ENCODE data around the gene CCL24. TPM values are rescaled to one million over a fixed set of nuclear protein-coding genes. Genes with fewer than 3 reads are reported as not detected.
A peak's percentile ranks its signal among the peaks of the same experiment; 100 is the strongest.

CCL24 gene
- total and polyA plus RNA-seq, 10 donors, result 3.8 to 321 (median 85.1) TPM

DNA sequence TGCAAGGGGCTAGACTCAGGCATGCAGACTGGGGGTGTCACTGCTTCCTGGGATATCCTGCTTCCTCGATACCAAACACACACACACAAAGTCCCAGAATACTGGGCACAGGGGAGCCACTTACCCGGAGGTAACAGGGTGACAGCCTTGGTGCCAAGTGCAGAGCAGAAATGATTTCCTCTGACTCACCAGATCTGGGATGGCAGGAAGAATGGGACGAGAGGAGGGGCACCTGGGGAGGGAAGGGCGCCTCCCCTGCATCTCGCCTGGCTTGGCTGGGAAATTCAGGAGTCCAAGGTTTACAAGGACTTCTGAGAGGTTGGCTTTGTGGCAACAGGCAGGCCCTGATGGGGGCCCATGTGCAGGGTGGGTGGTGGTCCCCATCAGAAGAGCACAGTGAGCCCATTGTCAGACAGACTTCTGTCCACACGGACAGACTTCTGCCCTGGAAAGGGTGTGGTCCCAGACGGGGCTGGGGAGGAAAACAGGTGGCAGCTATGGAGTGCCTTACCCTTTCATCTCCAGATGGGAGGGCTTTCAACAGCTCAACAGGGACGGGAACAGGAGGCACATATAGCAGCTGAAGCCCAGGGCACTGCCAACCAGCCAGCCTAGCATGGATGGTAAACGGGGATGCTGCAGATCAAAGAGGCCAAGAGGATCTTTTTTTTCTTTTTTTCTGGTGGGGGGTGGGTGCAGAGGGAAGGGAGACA is 9.7 kb upstream of the CCL24 start:
- intact Hi-C loops (cut with DNase I; ENCODE audit: low total_unique reads), result no loop called here
- H3K4me1 ChIP-seq, result no peaks in the 10 kb centered on the region
- TF ChIP-seq POLR2A (IDR thresholded peaks at IDR 0.05) (no peak), POLR2AphosphoS5 (IDR thresholded peaks at IDR 0.05) (no peak)
- TF ChIP-seq, protein P1, sequence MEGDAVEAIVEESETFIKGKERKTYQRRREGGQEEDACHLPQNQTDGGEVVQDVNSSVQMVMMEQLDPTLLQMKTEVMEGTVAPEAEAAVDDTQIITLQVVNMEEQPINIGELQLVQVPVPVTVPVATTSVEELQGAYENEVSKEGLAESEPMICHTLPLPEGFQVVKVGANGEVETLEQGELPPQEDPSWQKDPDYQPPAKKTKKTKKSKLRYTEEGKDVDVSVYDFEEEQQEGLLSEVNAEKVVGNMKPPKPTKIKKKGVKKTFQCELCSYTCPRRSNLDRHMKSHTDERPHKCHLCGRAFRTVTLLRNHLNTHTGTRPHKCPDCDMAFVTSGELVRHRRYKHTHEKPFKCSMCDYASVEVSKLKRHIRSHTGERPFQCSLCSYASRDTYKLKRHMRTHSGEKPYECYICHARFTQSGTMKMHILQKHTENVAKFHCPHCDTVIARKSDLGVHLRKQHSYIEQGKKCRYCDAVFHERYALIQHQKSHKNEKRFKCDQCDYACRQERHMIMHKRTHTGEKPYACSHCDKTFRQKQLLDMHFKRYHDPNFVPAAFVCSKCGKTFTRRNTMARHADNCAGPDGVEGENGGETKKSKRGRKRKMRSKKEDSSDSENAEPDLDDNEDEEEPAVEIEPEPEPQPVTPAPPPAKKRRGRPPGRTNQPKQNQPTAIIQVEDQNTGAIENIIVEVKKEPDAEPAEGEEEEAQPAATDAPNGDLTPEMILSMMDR (IDR thresholded peaks at IDR 0.05 in 8 of 11, conservative IDR thresholded peaks at IDR 0.05 in 3 of 11), result no peak
- no peaks in the 10 kb centered on the region for H3K36me3 ChIP-seq
- WGBS, 5 donors, result 50 to 70% (median 64%) methylated on average over 7 to 9 of the region's 9 CpGs
- H3K4me3 ChIP-seq, result no peak overlapping the region
- H3K27me3 ChIP-seq (replicated peaks in 1 of 7), result peaks cover 0 to 4% (median 0%) of the 10 kb centered on the region in 7 donors
- H3K27ac ChIP-seq, result no peak overlapping the region
- no peak for DNase-seq
- H3K9me3 ChIP-seq, result no peaks in the 10 kb centered on the region

DNA sequence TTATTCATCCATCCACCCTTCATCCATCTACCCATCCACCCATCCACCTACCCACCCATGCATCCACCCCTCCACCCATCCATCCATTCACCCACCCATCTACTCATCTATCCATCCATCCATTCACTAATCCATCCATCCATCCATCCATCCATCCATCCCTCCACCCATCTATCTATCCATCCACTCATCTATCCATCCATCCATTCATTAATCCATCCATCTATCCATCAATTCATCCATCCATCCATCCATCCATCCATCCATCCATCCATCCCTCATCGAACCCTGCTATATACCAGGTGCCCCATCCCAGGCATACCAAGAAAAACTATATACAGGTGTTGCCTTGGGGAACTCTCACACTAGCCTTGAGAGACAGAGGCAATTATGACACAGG is 7.1 kb upstream of the CCL24 start:
- intact Hi-C loops (cut with DNase I; ENCODE audit: low total_unique reads), result no loop called here
- no peak for TF ChIP-seq POLR2A (IDR thresholded peaks at IDR 0.05)
- TF ChIP-seq, protein P1 (IDR thresholded peaks at IDR 0.05 in 8 of 11, conservative IDR thresholded peaks at IDR 0.05 in 3 of 11), result no peak
- no peak for TF ChIP-seq POLR2AphosphoS5 (IDR thresholded peaks at IDR 0.05)
- Histone ChIP-seq H3K27me3 (replicated peaks in 1 of 7) (peaks cover 0 to 4% (median 0%) of the 10 kb centered on the region in 7 donors), H3K4me3 (no peak overlapping the region), H3K27ac (no peak overlapping the region), H3K4me1 (no peaks in the 10 kb centered on the region), H3K36me3 (no peaks in the 10 kb centered on the region), H3K9me3 (no peaks in the 10 kb centered on the region)
- 74 to 96% (median 89%) methylated on average over 1 of the region's 1 CpG for WGBS, 5 donors
- no peak for DNase-seq

- Histone ChIP-seq H3K27me3 (replicated peaks in 1 of 7) (peaks cover 0 to 7% (median 0%) of the 10 kb centered on the region in 7 donors), H3K9me3 (no peaks in the 10 kb centered on the region), H3K27ac (peak overlapping the region in 3 of 8 donors; percentile 17 to 31 (median 28)), H3K36me3 (no peaks in the 10 kb centered on the region), H3K4me3 (no peak overlapping the region), H3K4me1 (no peaks in the 10 kb centered on the region)
- 53 to 72% (median 58%) methylated on average over 2 of the region's 2 CpGs for whole genome bisulfite sequencing, 5 donors
- no peak for DNase-seq
- TF ChIP-seq POLR2AphosphoS5 (IDR thresholded peaks at IDR 0.05), result no peak
- TF ChIP-seq POLR2A (IDR thresholded peaks at IDR 0.05), result no peak
- TF ChIP-seq, protein P1 (IDR thresholded peaks at IDR 0.05 in 8 of 11, conservative IDR thresholded peaks at IDR 0.05 in 3 of 11), result no peak
- intact Hi-C loops (cut with DNase I; ENCODE audit: low total_unique reads), result no loop called here
These were observed 6.1 kb upstream of the CCL24 start for GRCh38 chr7:75819711-75820110.

DNA sequence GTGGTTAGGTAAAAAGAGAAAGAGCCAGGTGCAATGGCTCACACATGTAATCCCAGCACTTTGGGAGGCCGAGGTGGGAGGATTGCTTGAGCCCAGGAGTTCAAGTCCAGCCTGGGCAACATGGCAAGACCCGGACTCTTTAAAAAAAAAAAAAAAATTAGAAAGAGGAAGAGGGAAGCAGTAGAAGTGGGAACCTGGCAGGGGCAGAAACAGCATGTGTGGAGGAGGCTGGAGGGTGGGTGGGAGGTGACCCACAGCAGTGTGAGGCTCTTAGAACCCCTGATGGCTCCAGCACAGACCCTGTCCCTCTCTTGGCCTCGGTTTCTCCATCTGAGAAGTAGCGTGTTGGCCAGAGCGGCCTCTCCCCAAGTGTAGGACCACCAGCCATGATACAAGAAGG is 4.9 kb upstream of the CCL24 start:
- 67 to 82% (median 71%) methylated on average over 5 of the region's 5 CpGs for WGBS, 5 donors
- Histone ChIP-seq H3K27ac (peak overlapping the region in 1 of 8 donors; percentile 11), H3K9me3 (no peaks in the 10 kb centered on the region), H3K4me1 (peaks cover 0 to 9% (median 0%) of the 10 kb centered on the region in 6 donors), H3K27me3 (replicated peaks in 1 of 7) (peaks cover 0 to 10% (median 0%) of the 10 kb centered on the region in 7 donors), H3K36me3 (no peaks in the 10 kb centered on the region), H3K4me3 (no peak overlapping the region)
- DNase-seq, result no peak
- intact Hi-C loops (cut with DNase I; ENCODE audit: low total_unique reads), result no loop called here
- no peak for TF ChIP-seq POLR2AphosphoS5 (IDR thresholded peaks at IDR 0.05)
- TF ChIP-seq, protein P1 (IDR thresholded peaks at IDR 0.05 in 8 of 11, conservative IDR thresholded peaks at IDR 0.05 in 3 of 11), result no peak
- TF ChIP-seq POLR2A (IDR thresholded peaks at IDR 0.05), result no peak

Data from spleen (tissue), 11 donors.